ENCODE results near the gene CDCA5.
"Not testable (repeated sequence)": the region's sequence is repeated elsewhere in the genome, so short reads cannot be mapped to it uniquely, and the experiment has no call there.

CDCA5 gene

DNA sequence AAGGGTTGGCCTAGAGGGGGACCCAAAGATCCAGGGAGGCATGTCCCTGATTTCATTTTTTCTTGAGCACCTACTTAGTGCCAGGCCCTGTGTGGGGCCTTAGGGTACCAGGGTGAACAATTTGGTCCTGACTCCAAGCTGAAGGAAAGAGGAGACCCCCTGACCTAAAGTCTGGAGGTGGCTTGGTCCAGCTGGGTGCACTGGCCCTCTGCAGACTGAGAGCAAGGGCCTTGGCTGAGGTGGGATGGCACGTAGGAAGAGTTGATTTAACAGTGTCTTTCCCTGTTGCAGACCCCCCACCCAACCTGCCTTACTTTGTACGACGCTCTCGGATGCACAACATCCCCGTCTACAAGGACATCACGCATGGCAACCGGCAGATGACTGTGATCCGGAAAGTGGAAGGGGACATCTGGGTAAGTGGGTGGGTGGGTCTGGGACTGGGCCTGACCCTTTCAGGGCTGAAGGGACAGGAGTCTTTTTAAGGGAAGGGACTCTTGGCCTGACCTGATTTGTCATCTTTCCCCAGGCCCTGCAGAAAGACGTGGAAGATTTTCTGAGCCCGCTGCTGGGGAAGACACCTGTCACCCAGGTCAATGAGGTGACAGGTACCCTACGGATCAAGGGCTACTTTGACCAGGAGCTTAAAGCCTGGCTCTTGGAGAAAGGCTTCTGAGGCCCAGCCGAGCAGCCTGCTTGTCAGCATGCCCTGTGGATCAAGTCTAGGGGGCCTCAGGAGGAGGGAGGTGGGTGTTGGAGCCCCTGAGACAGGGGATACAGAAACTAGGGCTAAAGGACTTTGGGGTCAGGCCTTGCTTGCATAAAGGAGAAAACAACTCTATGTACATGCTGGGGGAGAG is 41.6 kb upstream of the CDCA5 start:
- H3K4me3 ChIP-seq (ENCODE audit: control insufficient read depth, low read depth, low read length), result no peak overlapping the region
- DNase-seq (ENCODE audit: low read depth), result no peak
- TF ChIP-seq CTCF (IDR thresholded peaks at IDR 0.05; ENCODE audit: control insufficient read depth, insufficient read depth, low read depth, low read length, missing control alignments), result no peak

DNA sequence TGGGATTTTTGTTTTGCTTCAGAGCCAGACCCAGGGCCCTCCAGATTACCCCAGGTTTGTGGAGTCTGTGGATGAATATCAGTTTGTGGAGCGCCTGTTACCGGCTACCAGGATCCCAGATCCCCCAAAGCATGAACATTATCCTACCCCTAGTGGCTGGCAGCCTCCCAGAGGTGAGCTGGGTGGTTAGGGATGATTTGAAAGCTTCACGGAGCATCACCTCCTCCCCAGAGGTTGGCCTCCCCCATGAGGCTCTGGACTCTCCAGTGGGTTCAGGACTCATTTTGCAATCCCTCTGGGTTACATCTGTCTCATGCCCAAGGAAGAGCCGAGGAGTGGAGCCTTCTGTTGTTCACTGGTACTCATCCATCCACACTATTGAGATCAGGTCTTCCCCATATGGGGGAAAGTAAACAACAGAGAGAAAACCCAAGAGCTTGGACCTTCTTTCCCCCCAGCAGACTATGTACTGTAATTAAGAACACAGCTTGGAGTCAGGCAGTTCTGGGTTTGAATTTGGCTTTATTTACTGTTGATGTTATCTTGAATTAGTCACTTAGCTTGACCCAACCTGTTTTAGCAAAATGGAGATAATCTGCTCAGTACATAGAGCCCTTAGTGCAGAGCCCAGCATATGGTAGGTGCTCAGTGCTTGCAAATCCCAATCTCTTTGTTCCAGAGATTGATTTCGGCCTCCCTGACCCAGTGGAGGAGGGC is 40.8 kb upstream of the CDCA5 start:
- TF ChIP-seq CTCF (IDR thresholded peaks at IDR 0.05; ENCODE audit: control insufficient read depth, insufficient read depth, low read depth, low read length, missing control alignments), result no peak

DNA sequence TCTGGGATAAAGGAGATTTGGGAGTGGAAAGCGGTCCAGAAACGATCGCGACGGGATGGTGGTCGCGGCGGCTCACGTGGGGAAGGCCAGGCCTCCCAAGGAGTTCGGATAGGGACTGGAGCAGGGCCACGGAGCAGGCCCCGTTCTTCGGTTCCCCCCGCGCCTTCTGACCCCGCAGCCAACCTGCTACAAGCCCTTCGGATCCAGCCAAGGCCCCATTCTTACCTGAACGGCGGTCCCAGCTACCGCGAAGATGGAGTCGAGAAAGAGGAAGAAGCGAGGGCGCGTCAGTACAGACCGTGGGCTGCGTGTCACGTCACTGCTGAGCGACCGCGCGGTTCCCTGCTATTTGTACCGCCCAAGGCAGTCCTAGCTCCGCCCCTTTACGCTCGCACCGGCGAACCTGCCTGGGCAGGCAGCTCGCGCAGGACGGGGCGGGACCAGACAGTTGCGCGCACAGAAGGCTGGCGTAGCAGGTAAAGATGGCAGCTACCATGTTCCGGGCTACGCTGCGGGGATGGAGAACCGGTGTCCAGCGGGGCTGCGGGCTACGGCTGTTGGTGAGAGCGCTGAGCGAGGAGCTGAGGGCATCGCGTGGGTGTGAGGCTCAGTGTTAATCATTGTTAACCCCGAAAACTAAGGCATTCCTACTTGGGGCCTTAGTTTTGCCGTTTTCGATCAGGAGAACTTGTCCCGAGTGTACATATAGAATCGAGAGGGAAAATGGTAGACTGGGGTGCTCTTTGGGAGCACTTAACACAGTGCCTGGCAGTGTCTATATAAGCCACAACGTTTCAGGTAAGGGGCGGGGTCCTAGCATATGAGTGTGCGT is 38.2 kb upstream of the CDCA5 start, which contains the start of the genes FAU and MRPL49:
FAU (minus strand) TSS at position 270 of the 832 bp plus-strand sequence. CDS start 321 bp downstream, outside the sequence.
MRPL49 (plus strand) TSS at position 457 of the 832 bp plus-strand sequence; CDS start at position 483, 26 bp downstream.
- peak; percentile 82 for DNase-seq (ENCODE audit: low read depth)

More for the DNA sequence above, 40.8 kb upstream of the CDCA5 start:
- H3K4me3 ChIP-seq (ENCODE audit: control insufficient read depth, low read depth, low read length), result no peak overlapping the region
- no peak for DNase-seq (ENCODE audit: low read depth)

GRCh38 chr11:65121447-65121864 is 37.6 kb upstream of the CDCA5 start:
- peak overlapping the region; percentile 99 for H3K4me3 ChIP-seq (ENCODE audit: control insufficient read depth, low read depth, low read length)
- DNase-seq (ENCODE audit: low read depth), result no peak
- TF ChIP-seq CTCF (IDR thresholded peaks at IDR 0.05; ENCODE audit: control insufficient read depth, insufficient read depth, low read depth, low read length, missing control alignments), result no peak

More for the DNA sequence above, 38.2 kb upstream of the CDCA5 start, which contains the start of the genes FAU and MRPL49:
- peak within 1 kb of the TSS; percentile 99 for H3K4me3 ChIP-seq (ENCODE audit: control insufficient read depth, low read depth, low read length)
- no peak for TF ChIP-seq CTCF (IDR thresholded peaks at IDR 0.05; ENCODE audit: control insufficient read depth, insufficient read depth, low read depth, low read length, missing control alignments)

DNA sequence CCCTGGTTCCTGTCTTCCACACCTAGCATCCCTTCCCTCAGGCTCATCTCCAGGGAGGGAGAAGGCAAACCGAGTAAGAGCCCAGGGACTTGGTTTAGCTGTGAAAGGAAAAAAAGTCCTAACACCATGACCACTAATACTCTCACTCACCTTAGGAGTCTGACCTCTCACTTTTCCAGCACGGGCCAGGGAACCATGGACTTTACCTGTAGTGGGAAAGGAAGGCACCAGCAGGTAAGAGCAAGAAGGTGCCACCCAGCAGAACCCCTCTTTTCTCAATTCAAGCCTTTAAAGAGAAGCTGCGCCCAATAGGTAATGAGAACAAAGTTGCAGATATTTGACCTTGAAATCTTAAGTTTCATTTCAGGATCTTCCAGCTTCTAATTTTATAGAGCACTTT is 37.0 kb upstream of the CDCA5 start:
- H3K4me3 ChIP-seq (ENCODE audit: control insufficient read depth, low read depth, low read length), result peak overlapping the region; percentile 99
- DNase-seq (ENCODE audit: low read depth), result no peak
- no peak for TF ChIP-seq CTCF (IDR thresholded peaks at IDR 0.05; ENCODE audit: control insufficient read depth, insufficient read depth, low read depth, low read length, missing control alignments)

- H3K4me3 ChIP-seq (ENCODE audit: control insufficient read depth, low read depth, low read length), result no peak overlapping the region
- no peak for DNase-seq (ENCODE audit: low read depth)
- no peak for TF ChIP-seq CTCF (IDR thresholded peaks at IDR 0.05; ENCODE audit: control insufficient read depth, insufficient read depth, low read depth, low read length, missing control alignments)
Measured at GRCh38 chr11:65119670-65119995, 35.8 kb upstream of the CDCA5 start.

GRCh38 chr11:65118891-65119669 is 35.2 kb upstream of the CDCA5 start:
- not testable (repeated sequence) for DNase-seq (ENCODE audit: low read depth); H3K4me3 ChIP-seq (ENCODE audit: control insufficient read depth, low read depth, low read length)
